ENCODE measurements around the gene CAMKK2. TPM values are rescaled to one million over a fixed set of nuclear protein-coding genes. Genes with fewer than 3 reads are reported as not detected.

CAMKK2 gene
- total and polyA plus RNA-seq, 9 of the 15 experiments (the other 6 are each of a cell fraction or from before 2014, with no cell fraction given) = 4.3 to 32.0 (median 18.2) TPM

DNA sequence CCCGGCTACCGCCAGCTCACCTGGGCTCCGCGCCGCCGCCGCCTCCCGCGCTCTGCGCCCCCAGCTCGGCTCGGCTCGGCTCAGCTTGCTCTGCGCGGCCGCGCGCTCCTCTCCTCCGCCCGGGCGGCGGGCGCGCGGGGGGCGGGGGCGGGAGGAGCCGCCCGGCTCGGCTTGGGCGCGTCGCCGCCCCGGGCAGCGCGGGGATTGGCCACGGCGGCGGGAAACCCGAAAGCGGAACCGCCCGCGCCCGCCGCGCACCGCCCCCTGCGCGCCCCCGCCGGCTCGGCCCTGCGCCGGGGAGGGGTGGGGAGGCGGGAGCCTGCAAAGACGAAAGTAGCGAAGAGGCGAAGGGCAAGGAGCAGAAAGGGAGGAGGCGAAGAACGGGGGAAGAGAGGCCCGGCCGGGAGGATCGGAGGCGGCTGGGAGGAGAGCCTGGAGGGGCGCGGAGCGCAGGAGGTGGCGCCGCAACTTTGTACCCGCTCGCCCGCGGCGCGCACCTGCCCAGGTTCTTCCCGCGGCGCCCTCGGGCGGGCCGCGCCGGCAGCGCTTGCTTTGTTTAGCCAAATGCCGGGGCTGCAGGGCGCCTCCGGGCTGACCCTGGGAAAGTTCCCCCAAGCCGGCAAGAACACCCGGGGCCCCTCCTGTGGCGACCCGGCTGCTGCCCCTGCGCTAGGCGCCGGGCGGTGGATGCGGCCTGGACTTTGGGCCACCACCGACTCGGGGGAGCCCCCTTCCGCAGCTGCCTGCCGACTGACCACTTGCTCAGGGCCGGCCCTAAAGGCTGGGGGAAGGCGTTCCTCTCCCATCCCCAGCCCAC is at the start of gene CAMKK2 (continued):
- TF ChIP-seq POLR2AphosphoS5 (IDR thresholded peaks at IDR 0.05; ENCODE audit: control insufficient read depth, insufficient read depth, low read depth, low read length) (peak; percentile 61; the same call in 1 of the 2 replicates), MXD1 (CRISPR knock-in tag; IDR thresholded peaks at IDR 0.05; ENCODE audit: borderline replicate concordance, poor library complexity, severe bottlenecking) (no peak), MAFG (tag; conservative IDR thresholded peaks at IDR 0.05) (no peak), ZKSCAN1 (IDR thresholded peaks at IDR 0.05; ENCODE audit: low read depth, low read length) (no peak), SPI1 (IDR thresholded peaks at IDR 0.05; ENCODE audit: borderline replicate concordance, low read depth, low read length) (peak; percentile 83), HIVEP1 (CRISPR knock-in tag; IDR thresholded peaks at IDR 0.05) (no peak), FIP1L1 (IDR thresholded peaks at IDR 0.05; ENCODE audit: low read depth, low read length, poor library complexity, severe bottlenecking) (peak; percentile 68), NFIX (CRISPR knock-in tag; IDR thresholded peaks at IDR 0.05; ENCODE audit: low read depth) (no peak), KLF6 (CRISPR knock-in tag; IDR thresholded peaks at IDR 0.05; ENCODE audit: borderline replicate concordance) (no peak), DNMT1 (IDR thresholded peaks at IDR 0.05) (no peak), ZNF316 (IDR thresholded peaks at IDR 0.05) (no peak), ZNF347 (CRISPR knock-in tag; IDR thresholded peaks at IDR 0.05; ENCODE audit: low read depth) (no peak), ELK3 (CRISPR knock-in tag; IDR thresholded peaks at IDR 0.05) (no peak), NFYB (IDR thresholded peaks at IDR 0.05; ENCODE audit: extremely low read depth, insufficient read length) (no peak), SLC30A9 (CRISPR knock-in tag; IDR thresholded peaks at IDR 0.05) (no peak), SRF (CRISPR knock-in tag; IDR thresholded peaks at IDR 0.05) (no peak), ZNF695 (CRISPR knock-in tag; IDR thresholded peaks at IDR 0.05) (no peak), JUN (IDR thresholded peaks at IDR 0.05; ENCODE audit: borderline replicate concordance, low read depth, low read length) (no peak), JUN (CRISPR knock-in tag; IDR thresholded peaks at IDR 0.05; ENCODE audit: borderline replicate concordance) (no peak), HDGF (IDR thresholded peaks at IDR 0.05) (no peak), HLTF (IDR thresholded peaks at IDR 0.05) (no peak), JUNB (CRISPR knock-in tag; conservative IDR thresholded peaks at IDR 0.05) (no peak), PHF20 (IDR thresholded peaks at IDR 0.05; ENCODE audit: partially characterized antibody) (peak; percentile 43), RHOXF2B (CRISPR knock-in tag; conservative IDR thresholded peaks at IDR 0.05) (no peak), ATF4 (CRISPR knock-in tag; IDR thresholded peaks at IDR 0.05) (no peak)
- TF ChIP-seq, protein P1, sequence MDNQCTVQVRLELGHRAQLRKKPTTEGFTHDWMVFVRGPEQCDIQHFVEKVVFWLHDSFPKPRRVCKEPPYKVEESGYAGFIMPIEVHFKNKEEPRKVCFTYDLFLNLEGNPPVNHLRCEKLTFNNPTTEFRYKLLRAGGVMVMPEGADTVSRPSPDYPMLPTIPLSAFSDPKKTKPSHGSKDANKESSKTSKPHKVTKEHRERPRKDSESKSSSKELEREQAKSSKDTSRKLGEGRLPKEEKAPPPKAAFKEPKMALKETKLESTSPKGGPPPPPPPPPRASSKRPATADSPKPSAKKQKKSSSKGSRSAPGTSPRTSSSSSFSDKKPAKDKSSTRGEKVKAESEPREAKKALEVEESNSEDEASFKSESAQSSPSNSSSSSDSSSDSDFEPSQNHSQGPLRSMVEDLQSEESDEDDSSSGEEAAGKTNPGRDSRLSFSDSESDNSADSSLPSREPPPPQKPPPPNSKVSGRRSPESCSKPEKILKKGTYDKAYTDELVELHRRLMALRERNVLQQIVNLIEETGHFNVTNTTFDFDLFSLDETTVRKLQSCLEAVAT (IDR thresholded peaks at IDR 0.05) = peak in 1 of 2 experiments; percentile 37; a peak in 1 of 4 replicates

All from K562 (cell line).